AG04450 (cell line): ENCODE results near the gene CARNS1. TPM values are rescaled to one million over a fixed set of nuclear protein-coding genes. Genes with fewer than 3 reads are reported as not detected.

ENCODE experiments used
- CTCF ChIA-PET: fragments of 300-600, 350-600 bp; formaldehyde crosslinking; extraction: SDS; loops from one replicate; lab custom pipeline; 2022; ENCODE audit warnings: antibody characterized with exemption, inconsistent platforms; lab: Charles Lee
- POLR2A ChIA-PET: fragments of 350-600 bp; formaldehyde crosslinking; extraction: SDS; loops from one replicate; lab custom pipeline; 2021; ENCODE audit warnings: antibody characterized with exemption, inconsistent platforms; lab: Yijun Ruan, JAX
- DNase-seq: peaks from one replicate; pipeline ENCODE4 v3.0.0-alpha.2; 2011; ENCODE audit warnings: low read depth, low spot score
- H3K27ac ChIP-seq: one replicate; pipeline ENCODE4 v1.5.1; 2012; ENCODE audit warnings: low read depth, low read length, control low read depth
- H3K27me3 ChIP-seq: one replicate; pipeline ENCODE4 v1.6.0; 2012; ENCODE audit warnings: low read length; ENCODE audit not compliant: control insufficient read depth, insufficient read depth
- H3K4me3 ChIP-seq: 2 replicates; pipeline ENCODE4 v1.5.1; 2011; ENCODE audit warnings: mild to moderate bottlenecking, low read depth, low read length, control low read depth
- H3K9me3 ChIP-seq: 2 replicates; pipeline ENCODE4 v1.5.1; 2012; ENCODE audit warnings: low read length; ENCODE audit not compliant: control insufficient read depth, insufficient read depth
- polyA plus RNA-seq: library from polyadenylated mRNA; depleted of rRNA; stranded (reverse); fragments of >200 nt; gene quantifications from 2 replicates; pipeline ENCODE4 v1.2.3, GENCODE V29; 2011
- TF ChIP-seq, protein P1 (sequence below): IDR thresholded peaks from 2 replicates; pipeline ENCODE4 v1.5.1; 2011; ENCODE audit warnings: low read depth, low read length, control low read depth, inconsistent platforms

CARNS1 gene
- polyA plus RNA-seq, 1 experiment: 0.09 TPM

DNA sequence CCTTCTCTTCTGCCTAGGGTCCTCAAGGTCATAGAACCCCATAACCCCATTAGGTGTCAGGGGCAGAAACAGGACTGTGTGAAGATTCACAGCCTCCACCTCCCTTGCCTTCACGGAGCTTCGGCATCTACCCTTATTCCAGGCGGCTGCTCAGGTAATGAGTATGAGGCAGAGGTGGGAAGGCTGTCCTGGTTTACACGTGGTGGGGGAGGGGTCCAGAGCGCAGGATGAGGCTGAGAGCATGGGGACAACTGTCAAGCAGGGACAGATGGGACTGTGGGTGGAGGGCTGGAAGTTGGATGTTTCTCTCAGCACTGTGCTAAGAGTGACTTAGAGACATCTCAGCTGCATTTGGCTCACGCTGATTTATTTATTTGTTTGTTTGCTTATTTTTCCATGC is 28.0 kb upstream of the CARNS1 start:
- H3K9me3 ChIP-seq: no peaks in the 10 kb centered on the region
- TF ChIP-seq, protein P1, sequence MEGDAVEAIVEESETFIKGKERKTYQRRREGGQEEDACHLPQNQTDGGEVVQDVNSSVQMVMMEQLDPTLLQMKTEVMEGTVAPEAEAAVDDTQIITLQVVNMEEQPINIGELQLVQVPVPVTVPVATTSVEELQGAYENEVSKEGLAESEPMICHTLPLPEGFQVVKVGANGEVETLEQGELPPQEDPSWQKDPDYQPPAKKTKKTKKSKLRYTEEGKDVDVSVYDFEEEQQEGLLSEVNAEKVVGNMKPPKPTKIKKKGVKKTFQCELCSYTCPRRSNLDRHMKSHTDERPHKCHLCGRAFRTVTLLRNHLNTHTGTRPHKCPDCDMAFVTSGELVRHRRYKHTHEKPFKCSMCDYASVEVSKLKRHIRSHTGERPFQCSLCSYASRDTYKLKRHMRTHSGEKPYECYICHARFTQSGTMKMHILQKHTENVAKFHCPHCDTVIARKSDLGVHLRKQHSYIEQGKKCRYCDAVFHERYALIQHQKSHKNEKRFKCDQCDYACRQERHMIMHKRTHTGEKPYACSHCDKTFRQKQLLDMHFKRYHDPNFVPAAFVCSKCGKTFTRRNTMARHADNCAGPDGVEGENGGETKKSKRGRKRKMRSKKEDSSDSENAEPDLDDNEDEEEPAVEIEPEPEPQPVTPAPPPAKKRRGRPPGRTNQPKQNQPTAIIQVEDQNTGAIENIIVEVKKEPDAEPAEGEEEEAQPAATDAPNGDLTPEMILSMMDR: no peak
- no peak overlapping the region for H3K27ac ChIP-seq
- no peak for DNase-seq
- H3K27me3 ChIP-seq: no peaks in the 10 kb centered on the region
- H3K4me3 ChIP-seq: no peak overlapping the region
- ChIA-PET CTCF (interaction anchor here (24.1 kb wide), 1 partner anchor 29 kb away, joined by 716 read pairs; the partner anchor contains the start of gene POLD4), POLR2A (no interaction called here)

DNA sequence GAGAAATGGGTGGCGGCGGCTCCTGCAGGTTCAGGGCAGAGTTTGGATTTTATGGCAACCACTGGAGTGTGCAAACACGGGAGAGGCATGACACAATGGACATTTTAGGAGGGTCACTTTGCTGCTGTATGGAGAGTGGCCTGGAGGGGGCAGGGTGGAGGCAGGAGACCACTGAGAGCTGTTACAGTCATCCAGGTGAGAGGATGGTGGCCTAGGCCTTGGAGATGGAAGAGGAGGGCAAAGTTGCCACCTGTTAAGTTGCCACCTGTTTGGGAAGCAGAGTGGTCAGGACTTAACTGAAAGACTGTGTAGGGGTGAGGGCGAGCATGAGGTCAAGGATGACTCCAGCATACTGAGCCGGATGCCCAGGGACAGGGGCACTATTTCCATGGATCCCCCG is 26.0 kb upstream of the CARNS1 start:
- CTCF ChIA-PET: interaction anchor here (0.6 to 24.1 kb wide), 5 partner anchors 8 to 31 kb away, joined by 3 to 716 read pairs (median 5); partner anchors contain the start of genes POLD4 and PPP1CA
- DNase-seq: no peak
- POLR2A ChIA-PET: no interaction called here
- TF ChIP-seq, protein P1: peak; percentile 60
- no peaks in the 10 kb centered on the region for H3K27me3 ChIP-seq
- no peaks in the 10 kb centered on the region for H3K9me3 ChIP-seq
- no peak overlapping the region for H3K4me3 ChIP-seq
- no peak overlapping the region for H3K27ac ChIP-seq

DNA sequence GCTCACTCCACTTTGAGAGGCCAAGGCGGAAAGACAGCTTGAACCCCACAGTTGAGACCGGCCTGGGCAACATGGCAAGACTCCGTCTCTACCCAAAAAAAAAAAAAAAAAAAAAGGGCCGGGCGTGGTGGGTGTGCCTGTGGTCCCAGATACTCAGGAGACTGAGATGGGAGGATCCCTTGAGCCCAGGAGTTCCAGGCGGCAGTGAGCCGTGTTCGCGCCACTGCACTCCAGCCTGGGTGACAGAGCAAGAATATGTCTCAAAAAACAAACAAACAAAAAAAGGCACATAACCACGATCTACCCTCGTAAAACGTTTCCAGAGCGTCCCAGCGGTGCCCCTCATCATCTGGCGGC is 24.6 kb upstream of the CARNS1 start:
- POLR2A ChIA-PET: no interaction called here
- Histone ChIP-seq H3K4me3 (peak overlapping the region; percentile 92), H3K27me3 (no peaks in the 10 kb centered on the region), H3K27ac (peak overlapping the region; percentile 87), H3K9me3 (no peaks in the 10 kb centered on the region)
- TF ChIP-seq, protein P1: no peak
- CTCF ChIA-PET: interaction anchor here (2.7 to 24.1 kb wide), 2 partner anchors 10 to 33 kb away, joined by 22 to 716 read pairs; partner anchors contain the start of genes POLD4 and PPP1CA
- DNase-seq: no peak

DNA sequence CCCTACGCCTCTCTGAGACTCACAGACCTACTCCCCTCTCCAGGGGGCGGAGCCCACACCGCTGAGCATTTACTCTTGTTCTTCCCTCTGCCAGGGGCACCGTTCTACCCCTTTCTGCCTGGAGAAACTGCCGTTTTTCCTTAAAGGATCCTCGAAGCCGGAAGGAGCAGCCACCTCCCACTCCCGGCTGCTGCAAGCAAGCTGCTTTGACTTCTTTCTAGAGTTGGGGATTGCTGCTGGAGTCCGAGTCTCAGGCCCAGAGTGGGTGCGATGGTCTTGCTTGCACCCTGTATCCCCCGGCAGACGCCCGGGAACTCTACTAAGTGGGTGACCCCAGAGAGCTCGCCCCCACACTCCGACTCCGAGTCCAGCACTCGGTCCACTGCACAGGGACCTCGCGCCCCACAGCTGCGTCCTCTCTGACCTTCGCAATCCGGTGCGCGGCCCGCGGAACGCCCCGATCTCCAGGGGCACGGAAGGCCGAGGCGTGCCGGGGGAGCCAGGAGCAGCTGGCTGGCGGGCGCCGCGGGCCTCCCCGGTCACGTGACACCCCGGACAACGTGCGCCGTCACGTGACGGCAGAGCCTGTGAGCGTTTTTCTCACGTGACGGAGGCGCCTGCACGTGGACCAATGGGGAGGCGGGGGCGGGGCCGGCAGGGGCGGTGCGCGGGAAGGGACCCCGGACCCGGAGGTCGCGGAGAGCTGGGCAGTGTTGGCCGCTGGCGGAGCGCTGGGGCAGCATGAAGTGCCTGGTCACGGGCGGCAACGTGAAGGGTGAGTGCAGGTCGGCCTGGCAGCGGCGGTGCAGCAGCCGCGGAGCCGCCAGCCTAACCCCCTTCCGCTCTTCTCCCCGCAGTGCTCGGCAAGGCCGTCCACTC is 23.9 kb upstream of the CARNS1 start, which contains the start of gene RAD9A:
TSS of gene RAD9A (plus strand) at position 683 of the 879 bp plus-strand sequence. CDS start at position 742, 59 bp downstream.
- peak; percentile 81 for DNase-seq
- TF ChIP-seq, protein P1: no peak
- ChIA-PET POLR2A (interaction anchor here (0.6 to 2.0 kb wide), 10 partner anchors 9 to 49 kb away, joined by 3 to 30 read pairs (median 4); partner anchors contain the start of genes CLCF1, POLD4 and PPP1CA), CTCF (interaction anchor here (0.5 to 24.1 kb wide), 6 partner anchors 10 to 343 kb away, joined by 4 to 716 read pairs (median 4); partner anchors contain the start of genes POLD4 and PPP1CA)
- Histone ChIP-seq H3K4me3 (peak within 1 kb of the TSS; percentile 92), H3K27ac (peak within 1 kb of the TSS; percentile 87), H3K9me3 (no peaks in the 10 kb centered on the region), H3K27me3 (no peaks in the 10 kb centered on the region)
